ENCODE data around the gene SMG6. TPM values are rescaled to one million over a fixed set of nuclear protein-coding genes. Genes with fewer than 3 reads are reported as not detected.
A peak's percentile ranks its signal among the peaks of the same experiment; 100 is the strongest.
"Not testable (repeated sequence)": the region's sequence is repeated elsewhere in the genome, so short reads cannot be mapped to it uniquely, and the experiment has no call there.

SMG6 gene
- polyA plus RNA-seq, 4 donors, result 15.9 to 17.1 (median 16.4) TPM

DNA sequence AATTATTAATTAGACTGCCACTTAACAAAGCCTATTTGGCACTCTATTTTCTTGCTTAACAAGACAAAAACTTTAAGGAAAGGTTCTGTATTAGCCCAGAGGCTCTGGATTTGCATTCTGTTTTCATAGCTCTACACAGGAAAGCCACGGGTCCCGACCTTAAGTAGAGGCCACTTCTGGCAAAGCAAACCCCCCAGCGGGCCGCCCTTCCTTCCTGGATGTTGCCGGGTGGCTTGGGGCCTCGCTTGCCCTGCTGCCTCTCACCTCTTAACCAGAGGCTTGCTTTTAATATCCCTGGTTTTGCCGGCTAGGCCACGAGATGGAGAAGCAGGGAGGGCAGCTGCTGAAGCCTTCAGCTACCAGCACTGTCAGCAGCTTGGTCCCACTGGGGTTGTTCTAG, 282.9 kb downstream of the SMG6 start:
- 48 to 67% (median 49%) methylated on average over 8 of the region's 8 CpGs for WGBS, 3 donors
- DNase-seq (no peak), FAIRE-seq (no peak)
- H3K36me3 ChIP-seq (ENCODE audit: control insufficient read depth in 3 of 3, insufficient read depth in 2 of 3, low read depth in 1 of 3, low read length in 3 of 3), result no peaks in the 10 kb centered on the region
- no peak overlapping the region for H3K4me3 ChIP-seq (ENCODE audit: low read depth in 1 of 3, low read length in 3 of 3)
- no peaks in the 10 kb centered on the region for H3K9me3 ChIP-seq (ENCODE audit: control insufficient read depth in 2 of 2, insufficient read depth in 1 of 2, low read depth in 1 of 2, low read length in 1 of 2)
- peaks cover 6 to 76% (median 23%) of the 10 kb centered on the region in 3 donors for H3K27me3 ChIP-seq (ENCODE audit: control insufficient read depth in 3 of 3, insufficient read depth in 3 of 3, low read length in 3 of 3)
- H3K4me1 ChIP-seq (ENCODE audit: control insufficient read depth in 3 of 3, insufficient read depth in 2 of 3, low read depth in 1 of 3, low read length in 2 of 3), result peaks cover 0 to 7% (median 0%) of the 10 kb centered on the region in 3 donors
- H3K27ac ChIP-seq (ENCODE audit: low read depth in 1 of 3, low read length in 2 of 3), result no peak overlapping the region

DNA sequence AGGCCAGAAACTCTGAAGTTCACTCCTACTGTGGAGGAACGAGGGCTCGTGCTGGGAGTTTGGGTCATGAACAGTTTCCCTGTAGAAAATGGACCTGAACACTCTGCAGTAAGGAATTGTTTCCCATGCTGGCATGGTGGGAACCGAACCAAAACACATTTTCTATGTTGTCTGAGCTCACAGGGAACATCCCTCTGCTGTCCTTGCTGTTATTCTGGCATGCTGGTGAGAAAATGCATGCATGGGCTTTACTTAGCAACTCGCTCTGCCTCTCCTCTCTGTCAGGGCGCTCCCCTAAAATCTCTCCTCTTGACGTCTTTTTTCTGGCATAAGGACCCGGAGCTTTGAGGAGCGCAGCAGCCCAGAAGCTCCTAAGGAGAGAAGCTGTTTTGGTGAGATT, 283.9 kb downstream of the SMG6 start:
- Histone ChIP-seq H3K36me3 (ENCODE audit: control insufficient read depth in 3 of 3, insufficient read depth in 2 of 3, low read depth in 1 of 3, low read length in 3 of 3) (no peaks in the 10 kb centered on the region), H3K4me1 (ENCODE audit: control insufficient read depth in 3 of 3, insufficient read depth in 2 of 3, low read depth in 1 of 3, low read length in 2 of 3) (peaks cover 0 to 5% (median 0%) of the 10 kb centered on the region in 3 donors), H3K27me3 (ENCODE audit: control insufficient read depth in 3 of 3, insufficient read depth in 3 of 3, low read length in 3 of 3) (peaks cover 6 to 68% (median 18%) of the 10 kb centered on the region in 3 donors), H3K9me3 (ENCODE audit: control insufficient read depth in 2 of 2, insufficient read depth in 1 of 2, low read depth in 1 of 2, low read length in 1 of 2) (no peaks in the 10 kb centered on the region), H3K4me3 (ENCODE audit: low read depth in 1 of 3, low read length in 3 of 3) (no peak overlapping the region), H3K27ac (ENCODE audit: low read depth in 1 of 3, low read length in 2 of 3) (no peak overlapping the region)
- WGBS, 3 donors, result 74 to 82% (median 79%) methylated on average over 8 of the region's 8 CpGs
- no peak for FAIRE-seq
- no peak for DNase-seq

DNA sequence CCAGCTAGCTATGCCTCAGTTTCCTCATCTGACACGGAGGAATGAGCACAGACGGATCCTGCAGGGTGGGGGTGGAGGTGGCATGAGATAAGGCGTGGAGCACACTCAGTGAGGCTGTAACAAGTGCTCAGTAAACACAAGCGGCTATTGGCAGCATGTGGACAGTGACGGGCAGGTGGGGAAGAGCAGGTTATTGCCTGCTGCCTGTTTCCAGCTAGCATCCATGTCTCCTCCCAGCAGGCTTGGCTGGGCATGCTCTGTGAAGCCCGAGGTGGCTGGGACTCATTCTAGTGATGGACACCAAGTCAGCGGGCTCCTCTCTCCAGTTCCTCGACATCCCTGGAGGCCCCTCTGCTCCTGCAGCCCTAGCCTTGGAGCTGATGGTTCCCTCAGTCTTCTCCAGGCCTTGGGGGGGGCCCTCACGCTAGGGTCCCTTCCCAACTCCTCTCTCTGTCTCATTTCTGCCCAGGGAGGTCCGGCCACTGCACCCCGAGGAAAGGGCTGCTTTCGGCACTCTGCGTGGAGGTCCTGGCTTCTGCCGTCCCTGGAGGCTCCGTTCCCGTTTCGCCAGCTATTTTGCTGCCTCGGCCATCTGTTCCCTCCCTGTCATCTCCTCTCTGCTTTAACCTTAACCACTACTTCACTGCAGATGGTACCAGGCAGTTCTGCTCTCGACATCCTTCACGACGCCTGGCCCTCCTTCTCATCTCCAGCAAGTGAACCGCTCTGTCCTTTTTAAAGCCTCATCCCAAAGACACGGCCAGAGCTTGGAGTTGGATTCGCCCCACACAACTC, 284.7 kb downstream of the SMG6 start:
- DNase-seq (no peak), FAIRE-seq (no peak)
- Histone ChIP-seq H3K4me1 (ENCODE audit: control insufficient read depth in 3 of 3, insufficient read depth in 2 of 3, low read depth in 1 of 3, low read length in 2 of 3) (no peaks in the 10 kb centered on the region), H3K4me3 (ENCODE audit: low read depth in 1 of 3, low read length in 3 of 3) (no peak overlapping the region), H3K27me3 (ENCODE audit: control insufficient read depth in 3 of 3, insufficient read depth in 3 of 3, low read length in 3 of 3) (peaks cover 3 to 60% (median 10%) of the 10 kb centered on the region in 3 donors), H3K36me3 (ENCODE audit: control insufficient read depth in 3 of 3, insufficient read depth in 2 of 3, low read depth in 1 of 3, low read length in 3 of 3) (peaks cover 0 to 2% (median 0%) of the 10 kb centered on the region in 3 donors), H3K27ac (ENCODE audit: low read depth in 1 of 3, low read length in 2 of 3) (no peak overlapping the region), H3K9me3 (ENCODE audit: control insufficient read depth in 2 of 2, insufficient read depth in 1 of 2, low read depth in 1 of 2, low read length in 1 of 2) (no peaks in the 10 kb centered on the region)
- 65 to 75% (median 67%) methylated on average over 24 of the region's 24 CpGs for WGBS, 3 donors

DNA sequence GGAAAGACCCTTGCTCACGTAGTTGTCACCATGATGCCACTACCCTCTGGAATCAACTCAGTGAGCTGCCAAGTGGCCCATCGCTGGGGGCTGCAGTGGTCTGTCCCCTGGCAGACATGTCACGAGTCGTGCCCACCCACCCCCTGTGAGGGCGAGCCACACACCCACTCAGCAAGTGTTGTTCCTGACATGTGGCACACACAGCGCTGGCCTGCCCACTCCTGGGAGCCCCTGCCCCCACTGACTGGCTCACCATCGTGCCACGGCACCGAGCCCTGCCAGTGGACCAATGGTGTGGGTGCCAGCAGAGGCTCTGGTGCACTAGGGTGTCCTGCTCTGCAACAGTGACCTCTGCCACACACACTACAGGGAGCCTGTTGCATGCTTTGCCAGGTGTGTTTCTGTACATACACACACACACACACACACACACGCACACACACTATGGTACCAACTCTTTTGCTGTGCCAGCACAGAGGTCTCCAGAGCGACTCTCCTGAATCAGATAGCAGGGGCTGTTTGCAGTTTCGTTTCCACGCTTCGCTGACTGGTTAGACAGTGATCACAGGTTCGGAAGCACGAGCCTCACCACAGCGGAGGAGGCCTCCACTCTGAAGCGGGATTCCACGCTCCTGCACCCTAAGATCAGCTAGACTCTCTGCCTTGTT, 286.2 kb downstream of the SMG6 start:
- peak in 1 of 2 donors; percentile 37 for DNase-seq

DNA sequence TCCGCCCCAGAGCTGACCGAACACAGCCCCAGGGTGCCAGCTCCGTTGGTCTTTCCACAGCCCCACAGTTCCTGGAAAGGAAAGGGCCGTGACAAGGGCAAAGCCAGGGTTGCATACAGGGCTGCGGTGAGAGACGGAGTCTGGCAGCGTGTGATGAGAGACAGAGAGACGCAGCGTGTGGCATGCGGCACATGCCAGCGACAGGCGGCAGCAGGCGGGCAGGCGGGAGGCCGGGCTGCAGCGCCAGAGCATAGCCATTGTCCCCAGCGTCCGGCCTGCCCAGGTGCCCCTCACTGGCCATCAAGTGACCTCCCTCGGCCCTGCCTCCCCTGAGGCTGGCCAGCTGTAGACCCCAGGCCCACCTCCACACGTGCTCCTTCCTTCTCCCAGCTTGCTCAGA, 287.1 kb downstream of the SMG6 start:
- FAIRE-seq, result no peak
- WGBS, 3 donors, result 88 to 91% (median 90%) methylated on average over 20 of the region's 20 CpGs
- H3K4me3 ChIP-seq (ENCODE audit: low read depth in 1 of 3, low read length in 3 of 3), result no peak overlapping the region

More for the DNA sequence above, 286.2 kb downstream of the SMG6 start:
- FAIRE-seq, result no peak
- 50 to 83% (median 67%) methylated on average over 19 of the region's 19 CpGs for WGBS, 3 donors
- Histone ChIP-seq H3K27ac (ENCODE audit: low read depth in 1 of 3, low read length in 2 of 3) (no peak overlapping the region), H3K4me1 (ENCODE audit: control insufficient read depth in 3 of 3, insufficient read depth in 2 of 3, low read depth in 1 of 3, low read length in 2 of 3) (no peaks in the 10 kb centered on the region), H3K27me3 (ENCODE audit: control insufficient read depth in 3 of 3, insufficient read depth in 3 of 3, low read length in 3 of 3) (peaks cover 2 to 47% (median 3%) of the 10 kb centered on the region in 3 donors), H3K9me3 (ENCODE audit: control insufficient read depth in 2 of 2, insufficient read depth in 1 of 2, low read depth in 1 of 2, low read length in 1 of 2) (no peaks in the 10 kb centered on the region), H3K4me3 (ENCODE audit: low read depth in 1 of 3, low read length in 3 of 3) (no peak overlapping the region), H3K36me3 (ENCODE audit: control insufficient read depth in 3 of 3, insufficient read depth in 2 of 3, low read depth in 1 of 3, low read length in 3 of 3) (peaks cover 0 to 2% (median 0%) of the 10 kb centered on the region in 3 donors)

DNA sequence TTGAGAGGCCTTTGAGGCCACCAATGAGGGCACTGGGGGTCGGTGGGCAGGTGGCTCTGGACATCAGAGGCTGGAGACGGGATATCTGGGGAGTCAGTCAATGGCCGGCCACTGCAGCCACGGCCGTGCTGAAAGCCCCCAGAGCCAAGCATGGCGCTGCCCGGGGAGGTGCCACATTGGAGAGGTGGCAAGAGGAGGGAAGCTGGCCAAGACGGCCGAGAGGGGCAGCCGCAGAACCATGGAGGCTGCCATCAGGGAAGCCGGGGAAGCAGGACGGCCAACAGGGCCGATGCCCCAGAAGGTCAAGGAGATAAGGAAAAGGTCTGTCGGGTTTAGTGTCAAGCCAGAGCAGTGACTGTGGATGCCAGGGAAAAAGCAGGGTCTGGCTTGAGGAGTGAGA, 288.3 kb downstream of the SMG6 start:
- H3K27ac ChIP-seq (ENCODE audit: low read depth in 1 of 3, low read length in 2 of 3), result no peak overlapping the region
- H3K4me3 ChIP-seq (ENCODE audit: low read depth in 1 of 3, low read length in 3 of 3), result no peak overlapping the region
- peaks cover 2 to 30% (median 3%) of the 10 kb centered on the region in 3 donors for H3K27me3 ChIP-seq (ENCODE audit: control insufficient read depth in 3 of 3, insufficient read depth in 3 of 3, low read length in 3 of 3)
- FAIRE-seq (no peak), DNase-seq (no peak)
- 70 to 85% (median 78%) methylated on average over 14 of the region's 14 CpGs for WGBS, 3 donors
- peaks cover 0 to 3% (median 0%) of the 10 kb centered on the region in 3 donors for H3K4me1 ChIP-seq (ENCODE audit: control insufficient read depth in 3 of 3, insufficient read depth in 2 of 3, low read depth in 1 of 3, low read length in 2 of 3)
- peaks cover 0 to 5% (median 0%) of the 10 kb centered on the region in 3 donors for H3K36me3 ChIP-seq (ENCODE audit: control insufficient read depth in 3 of 3, insufficient read depth in 2 of 3, low read depth in 1 of 3, low read length in 3 of 3)
- no peaks in the 10 kb centered on the region for H3K9me3 ChIP-seq (ENCODE audit: control insufficient read depth in 2 of 2, insufficient read depth in 1 of 2, low read depth in 1 of 2, low read length in 1 of 2)

More for the DNA sequence above, 287.1 kb downstream of the SMG6 start:
- no peak overlapping the region for H3K27ac ChIP-seq (ENCODE audit: low read depth in 1 of 3, low read length in 2 of 3)
- peaks cover 2 to 40% (median 3%) of the 10 kb centered on the region in 3 donors for H3K27me3 ChIP-seq (ENCODE audit: control insufficient read depth in 3 of 3, insufficient read depth in 3 of 3, low read length in 3 of 3)
- no peaks in the 10 kb centered on the region for H3K9me3 ChIP-seq (ENCODE audit: control insufficient read depth in 2 of 2, insufficient read depth in 1 of 2, low read depth in 1 of 2, low read length in 1 of 2)
- peaks cover 0 to 5% (median 0%) of the 10 kb centered on the region in 3 donors for H3K36me3 ChIP-seq (ENCODE audit: control insufficient read depth in 3 of 3, insufficient read depth in 2 of 3, low read depth in 1 of 3, low read length in 3 of 3)
- DNase-seq, result no peak
- peaks cover 0 to under 1% (median 0%) of the 10 kb centered on the region in 3 donors for H3K4me1 ChIP-seq (ENCODE audit: control insufficient read depth in 3 of 3, insufficient read depth in 2 of 3, low read depth in 1 of 3, low read length in 2 of 3)

DNA sequence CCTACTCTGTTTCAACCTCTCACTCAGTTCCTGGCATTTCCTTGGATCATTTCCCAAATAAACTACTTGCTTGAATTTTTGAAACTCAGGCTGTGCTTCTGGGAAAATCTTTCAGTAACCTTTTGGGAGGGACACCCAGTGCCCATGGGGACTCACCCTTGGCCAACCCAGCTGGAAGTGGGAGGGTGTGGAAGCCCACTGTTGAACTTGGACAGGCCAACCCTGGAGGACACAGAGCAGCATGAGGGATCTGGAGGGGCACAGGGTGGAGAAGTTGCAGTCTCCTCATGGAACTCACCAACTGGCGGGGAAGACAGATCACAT, 289.6 kb downstream of the SMG6 start:
- whole genome bisulfite sequencing, 3 donors, result 87 to 100% (median 94%) methylated on average over 1 of the region's 1 CpG
- Histone ChIP-seq H3K4me1 (ENCODE audit: control insufficient read depth in 3 of 3, insufficient read depth in 2 of 3, low read depth in 1 of 3, low read length in 2 of 3) (peaks cover 0 to 3% (median 0%) of the 10 kb centered on the region in 3 donors), H3K9me3 (ENCODE audit: control insufficient read depth in 2 of 2, insufficient read depth in 1 of 2, low read depth in 1 of 2, low read length in 1 of 2) (no peaks in the 10 kb centered on the region), H3K36me3 (ENCODE audit: control insufficient read depth in 3 of 3, insufficient read depth in 2 of 3, low read depth in 1 of 3, low read length in 3 of 3) (peaks cover 0 to 5% (median 0%) of the 10 kb centered on the region in 3 donors), H3K4me3 (ENCODE audit: low read depth in 1 of 3, low read length in 3 of 3) (no peak overlapping the region), H3K27me3 (ENCODE audit: control insufficient read depth in 3 of 3, insufficient read depth in 3 of 3, low read length in 3 of 3) (peaks cover 0 to 19% (median 3%) of the 10 kb centered on the region in 3 donors), H3K27ac (ENCODE audit: low read depth in 1 of 3, low read length in 2 of 3) (no peak overlapping the region)
- FAIRE-seq (no peak), DNase-seq (no peak)

DNA sequence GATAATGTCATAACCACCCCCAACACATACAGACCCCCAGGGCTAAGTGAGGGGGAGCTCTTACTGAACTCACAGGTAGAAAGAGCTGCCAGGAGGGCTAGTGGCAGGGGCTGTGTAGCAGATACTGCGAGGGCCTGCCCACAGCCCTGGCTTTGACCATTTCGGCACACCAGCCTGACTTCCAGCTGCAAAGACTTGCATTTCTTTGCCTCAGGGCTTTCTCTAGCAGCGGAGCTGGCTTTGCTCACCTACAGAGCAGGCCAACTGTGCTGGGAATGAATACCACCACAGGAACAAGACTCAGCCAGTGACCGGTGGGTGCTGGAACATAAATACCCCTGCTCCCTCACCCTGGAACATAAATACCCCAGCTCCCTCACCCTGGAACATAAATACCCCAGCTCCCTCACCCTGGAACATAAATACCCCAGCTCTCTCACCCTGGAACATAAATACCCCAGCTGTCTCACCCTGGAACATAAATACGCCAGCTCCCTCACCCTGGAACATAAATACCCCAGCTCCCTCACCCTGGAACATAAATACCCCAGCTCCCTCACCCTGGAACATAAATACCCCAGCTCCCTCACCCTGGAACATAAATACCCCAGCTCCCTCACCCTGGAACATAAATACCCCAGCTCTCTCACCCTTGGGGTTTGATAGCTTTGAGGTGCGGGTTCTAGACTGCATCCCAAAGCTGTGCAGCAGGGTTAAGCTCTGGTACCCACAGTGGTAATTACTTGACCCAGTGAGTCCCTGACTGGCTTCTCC, 290.2 kb downstream of the SMG6 start:
- WGBS, 3 donors, result 97% methylated on average over 6 of the region's 6 CpGs
- FAIRE-seq, result not testable (repeated sequence)

More for the DNA sequence above, 290.2 kb downstream of the SMG6 start:
- not testable (repeated sequence) for H3K27ac ChIP-seq (ENCODE audit: low read depth in 1 of 3, low read length in 2 of 3); H3K4me3 ChIP-seq (ENCODE audit: low read depth in 1 of 3, low read length in 3 of 3); H3K9me3 ChIP-seq (ENCODE audit: control insufficient read depth in 2 of 2, insufficient read depth in 1 of 2, low read depth in 1 of 2, low read length in 1 of 2); H3K4me1 ChIP-seq (ENCODE audit: control insufficient read depth in 3 of 3, insufficient read depth in 2 of 3, low read depth in 1 of 3, low read length in 2 of 3); H3K36me3 ChIP-seq (ENCODE audit: control insufficient read depth in 3 of 3, insufficient read depth in 2 of 3, low read depth in 1 of 3, low read length in 3 of 3); DNase-seq
- peaks cover 0 to 13% (median 3%) of the 10 kb centered on the region in 3 donors for H3K27me3 ChIP-seq (ENCODE audit: control insufficient read depth in 3 of 3, insufficient read depth in 3 of 3, low read length in 3 of 3)
